Stimulated activated CD8-positive, alpha-beta memory T cell treated with anti-CD3 and anti-CD28 coated beads, Interleukin-4, amount 100 ng/mL, for 1 hour (primary cell): ENCODE data around the gene FGF14.
"Not testable (repeated sequence)": the region's sequence is repeated elsewhere in the genome, so short reads cannot be mapped to it uniquely, and the experiment has no call there.

ENCODE experiments used
- DNase-seq, 2 donors: peaks; one replicate each; pipeline ENCODE4 v3.0.0-alpha.2; 2020; ENCODE audit warnings: low read depth in 2 of 2, low spot score in 1 of 2

FGF14 gene

DNA sequence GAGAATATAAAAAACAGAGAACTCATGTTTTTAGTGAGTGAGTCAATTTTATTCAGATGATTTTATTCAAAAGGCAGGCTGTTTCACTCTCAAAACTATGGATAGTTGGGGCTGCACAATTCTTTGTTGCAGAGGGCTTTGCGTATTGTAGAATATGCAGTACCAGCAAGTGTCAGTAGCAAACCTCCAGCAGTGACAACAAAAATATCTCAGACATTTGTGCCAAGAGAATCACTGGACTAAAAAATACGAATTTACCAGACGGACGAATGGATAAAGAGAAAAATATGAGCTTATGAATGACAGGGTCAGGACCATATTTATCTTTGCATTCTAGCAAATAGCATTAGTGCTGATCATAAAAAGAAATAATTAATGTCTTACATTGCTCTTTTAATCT lies 359.1 kb downstream of the FGF14 start:
- no peak for DNase-seq

- no peak for DNase-seq
Observed at GRCh38 chr13:102041544-102041943, 360.3 kb downstream of the FGF14 start.

DNA sequence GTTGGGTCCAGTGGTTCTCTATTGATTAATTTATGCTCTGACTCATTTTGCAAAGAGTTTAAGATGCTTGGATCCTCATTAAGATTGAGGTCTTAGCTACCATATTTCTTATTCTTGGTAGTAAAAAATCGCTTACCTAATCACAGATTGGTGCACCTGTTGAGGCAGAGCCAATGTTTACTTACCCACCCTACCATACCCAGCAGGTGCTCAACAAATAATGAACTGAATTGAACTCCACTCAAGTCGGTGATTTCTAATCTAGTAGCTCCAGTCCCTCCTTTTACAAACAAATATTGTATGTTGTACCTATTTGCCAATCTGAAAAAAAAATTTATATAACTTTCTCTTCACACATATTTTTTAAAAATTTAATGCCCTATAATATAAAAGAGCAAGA lies 361.0 kb downstream of the FGF14 start:
- no peak for DNase-seq

DNA sequence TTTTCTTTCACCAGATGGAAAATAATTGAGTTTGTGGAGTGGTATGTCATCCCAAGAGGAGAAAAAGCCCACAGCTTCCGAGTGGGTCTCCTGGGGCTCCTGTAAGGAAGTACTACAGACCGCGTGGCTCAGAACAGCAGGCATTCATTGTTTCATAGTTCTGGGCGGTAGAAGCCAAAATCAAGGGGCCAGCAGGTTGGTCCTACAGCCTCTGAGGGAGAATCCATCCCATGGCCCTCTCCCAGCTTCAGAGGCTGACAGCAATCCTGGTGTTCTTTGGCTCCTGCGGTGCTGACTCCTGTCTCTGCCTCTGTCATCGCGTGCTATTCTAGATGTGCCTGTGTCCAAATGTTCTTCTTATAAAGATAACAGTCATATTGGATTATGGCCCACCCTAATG lies 362.6 kb downstream of the FGF14 start:
- DNase-seq = no peak

- no peak for DNase-seq
Observed at GRCh38 chr13:102038787-102039186, 363.1 kb downstream of the FGF14 start.

DNA sequence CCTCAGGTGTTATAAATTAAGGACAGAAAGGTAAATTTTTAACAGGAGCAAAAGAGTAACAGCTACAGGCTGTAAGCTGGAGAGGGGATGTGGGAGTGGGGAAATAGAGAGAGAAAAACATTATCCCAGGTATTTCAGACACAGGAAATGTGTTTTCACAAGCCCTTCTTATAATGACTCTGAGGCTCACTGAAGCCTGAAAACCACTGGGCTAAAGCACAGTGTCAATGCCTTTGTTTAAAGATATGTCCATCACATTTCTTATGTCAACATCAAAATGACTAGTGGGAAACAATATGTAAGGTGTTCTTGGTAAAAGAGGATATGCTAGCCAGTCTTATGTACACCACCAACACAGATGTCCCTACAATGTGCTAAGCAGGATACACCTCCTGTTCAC lies 365.9 kb downstream of the FGF14 start:
- no peak for DNase-seq

DNA sequence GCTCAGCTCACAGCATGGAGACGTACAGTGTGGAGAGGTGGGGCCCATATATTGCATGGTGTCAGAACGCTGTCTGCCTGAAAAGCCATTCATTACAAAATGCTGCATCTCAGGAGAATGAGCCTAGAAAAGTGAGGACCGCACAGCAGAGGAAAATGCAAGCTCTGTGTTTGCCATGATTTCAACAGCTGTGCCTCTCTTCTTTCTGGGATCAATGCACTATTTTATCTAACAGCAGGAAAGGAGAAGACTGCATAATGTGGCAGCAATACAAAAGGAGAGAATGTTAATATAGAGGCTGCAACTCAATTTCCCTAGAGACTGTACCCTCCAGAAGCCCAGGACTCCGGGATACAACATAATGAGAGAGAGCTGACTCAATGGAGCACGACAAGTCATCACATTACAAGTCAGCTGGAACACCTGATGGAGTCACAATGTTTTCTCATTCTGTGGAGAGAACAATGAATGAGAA lies 368.0 kb downstream of the FGF14 start:
- no peak for DNase-seq

GRCh38 chr13:102033386-102033785 lies 368.5 kb downstream of the FGF14 start:
- DNase-seq = no peak

- no peak for DNase-seq
Observed at GRCh38 chr13:102028868-102029267, 373.0 kb downstream of the FGF14 start.

DNA sequence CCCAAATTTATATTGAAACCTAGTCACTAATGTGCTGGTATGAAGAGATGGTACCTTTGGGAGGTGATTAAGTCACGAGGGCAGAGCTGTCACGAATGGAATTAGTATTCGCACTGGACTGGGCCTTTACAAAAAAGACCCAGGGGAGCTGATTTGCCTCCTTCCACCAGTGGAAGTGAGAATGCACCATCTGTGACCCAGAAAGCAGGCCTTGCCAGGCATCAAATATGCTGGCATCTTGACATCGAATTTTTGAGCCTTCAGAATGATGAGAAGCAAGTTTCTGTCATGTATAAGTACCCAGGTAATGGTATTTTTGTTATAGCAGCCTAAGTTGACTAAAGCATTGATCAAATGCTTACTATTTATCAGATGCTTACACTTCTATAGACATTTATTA lies 373.6 kb downstream of the FGF14 start:
- DNase-seq = no peak

GRCh38 chr13:102021777-102022176 lies 380.1 kb downstream of the FGF14 start:
- no peak for DNase-seq

DNA sequence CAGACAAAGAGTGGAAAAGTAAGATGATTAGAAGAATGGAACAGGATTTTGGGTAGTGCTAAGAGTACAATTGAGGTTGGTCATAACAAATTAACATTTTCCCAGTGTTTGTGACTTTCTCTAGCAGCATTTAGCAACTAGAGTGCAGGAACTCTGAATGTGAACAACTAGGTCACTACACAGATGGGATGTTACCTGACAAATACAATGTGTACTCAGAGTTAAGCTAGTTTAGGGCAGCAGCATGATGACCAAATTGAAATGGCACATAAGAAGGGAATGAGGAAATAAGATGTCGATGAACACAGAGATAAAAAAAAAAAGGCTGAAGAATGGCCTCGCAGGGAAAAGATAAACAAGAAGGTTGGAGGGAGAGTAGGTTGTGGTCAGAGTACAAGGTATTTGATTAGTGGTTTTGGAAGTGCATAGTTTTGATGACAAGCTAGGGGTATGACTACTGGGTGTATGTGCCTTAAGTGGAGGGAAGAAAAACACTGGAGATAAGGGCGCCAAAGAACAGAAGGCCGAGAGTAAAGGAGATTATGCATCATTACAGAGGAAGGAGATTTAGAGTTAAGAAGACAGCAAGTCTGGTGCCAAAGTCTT lies 381.1 kb downstream of the FGF14 start:
- no peak for DNase-seq

DNA sequence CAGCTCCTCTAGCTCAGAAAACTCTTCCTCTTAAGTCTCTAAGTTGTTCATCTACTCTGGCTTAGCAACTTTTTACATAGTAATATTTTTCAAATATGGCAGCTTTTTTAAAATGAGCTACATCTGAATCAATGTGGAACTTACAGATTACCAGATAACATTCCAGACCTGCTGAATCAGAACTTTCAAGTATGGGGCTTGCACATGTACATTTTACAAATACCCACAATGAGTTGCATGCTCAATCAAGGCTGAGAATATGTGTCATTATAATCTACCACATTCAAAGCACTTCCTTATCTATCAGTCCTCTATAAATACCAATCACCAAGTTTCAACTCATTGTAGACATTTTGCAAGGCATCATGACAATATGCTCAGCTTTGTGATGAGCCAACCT lies 383.1 kb downstream of the FGF14 start:
- DNase-seq = no peak

- no peak for DNase-seq
Observed at GRCh38 chr13:102017248-102017647, 384.6 kb downstream of the FGF14 start.

DNA sequence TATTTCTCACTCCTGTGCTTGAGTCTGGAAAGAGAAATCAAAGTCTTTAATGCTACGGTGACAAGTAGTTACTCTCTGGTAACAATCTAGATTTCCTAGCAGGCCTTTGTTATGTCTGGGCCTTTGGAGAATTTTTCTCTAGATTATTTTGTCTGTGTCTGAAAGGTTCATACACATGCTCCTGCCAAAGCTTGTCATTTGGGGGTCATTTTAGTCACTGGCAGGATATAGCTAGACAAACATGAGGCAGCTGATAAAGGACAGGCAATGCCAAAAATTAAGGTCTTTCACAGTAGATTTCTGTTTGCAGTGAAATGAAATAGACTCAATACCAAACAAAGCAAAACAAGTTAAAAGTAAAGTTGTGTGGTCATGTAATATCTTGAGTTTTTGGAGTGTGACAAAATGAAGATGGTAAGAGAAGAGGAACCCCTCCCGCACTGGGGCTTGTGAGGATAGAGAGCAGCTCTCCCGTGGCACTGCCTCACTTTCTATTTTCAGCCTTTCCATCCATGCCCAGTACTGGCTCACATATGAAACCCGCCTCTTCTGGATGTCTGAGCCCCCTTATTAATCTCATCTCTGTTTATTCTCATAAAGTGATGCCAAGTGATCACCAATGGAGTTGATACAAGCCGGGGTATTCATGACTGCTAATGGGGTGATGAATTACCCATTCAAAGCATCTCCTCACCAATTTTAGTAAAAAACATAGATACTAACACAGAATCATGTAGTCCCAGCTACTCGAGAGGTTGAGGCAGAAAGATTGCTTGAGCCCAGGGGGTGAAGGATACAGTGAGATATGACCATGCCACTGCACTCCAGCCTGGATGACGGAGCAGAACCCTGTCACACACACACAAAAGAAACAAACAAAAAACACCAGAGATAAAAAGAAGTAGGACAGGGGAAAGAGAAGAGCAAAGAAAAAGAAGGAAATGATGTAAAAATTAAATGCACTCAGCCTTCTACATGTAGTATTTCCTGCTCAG lies 389.3 kb downstream of the FGF14 start:
- no peak for DNase-seq

DNA sequence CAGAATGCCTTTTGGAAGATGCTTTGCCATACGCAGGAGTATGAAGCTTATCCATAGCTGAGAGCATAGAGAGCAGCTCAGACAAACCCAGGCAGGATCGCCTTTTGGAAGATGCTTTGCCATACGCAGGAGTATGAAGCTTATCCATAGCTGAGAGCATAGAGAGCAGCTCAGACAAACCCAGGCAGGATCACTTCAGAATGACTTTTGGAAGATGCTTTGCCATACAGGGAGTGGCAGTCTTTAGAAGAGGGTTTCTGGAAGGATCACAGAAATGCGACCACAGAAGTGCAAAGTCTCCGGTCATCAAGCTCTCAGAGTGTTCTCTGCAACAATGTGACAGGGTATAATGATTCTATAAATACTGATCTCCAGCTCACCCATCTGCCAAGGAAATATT lies 390.4 kb downstream of the FGF14 start:
- not testable (repeated sequence) for DNase-seq

DNA sequence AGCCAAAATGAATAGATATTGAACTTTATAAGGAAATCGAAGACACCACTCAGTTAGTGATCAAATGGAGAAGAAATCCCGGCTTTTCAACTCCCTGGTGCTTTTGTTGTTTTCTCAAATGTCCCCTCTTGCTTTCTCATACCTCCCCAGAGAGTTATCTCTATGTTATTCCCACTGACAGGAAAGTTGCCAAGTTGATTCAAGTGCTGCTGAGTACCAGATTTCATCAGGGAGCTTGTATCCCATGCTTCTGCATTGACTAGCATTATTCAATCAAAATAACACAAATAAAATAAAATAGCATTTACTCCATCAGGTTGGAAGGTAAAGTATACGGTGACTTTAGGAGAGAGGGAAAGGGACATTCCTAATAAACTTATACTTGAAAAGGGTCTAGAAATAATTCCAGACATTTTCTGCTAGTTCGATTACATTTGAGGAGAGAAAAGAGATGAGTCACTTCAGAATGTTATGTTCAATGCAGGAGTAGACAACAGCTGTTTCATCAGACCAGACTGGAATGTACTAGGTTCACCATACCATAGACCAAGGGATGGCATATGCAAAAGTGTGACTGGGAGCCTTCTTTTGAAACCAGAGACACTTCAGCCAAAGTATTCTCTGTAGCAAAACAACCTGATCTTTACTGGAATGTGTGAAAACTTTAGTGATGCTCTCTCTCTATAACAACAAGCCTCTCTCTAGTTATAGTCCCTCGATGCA lies 397.8 kb downstream of the FGF14 start:
- no peak for DNase-seq

DNA sequence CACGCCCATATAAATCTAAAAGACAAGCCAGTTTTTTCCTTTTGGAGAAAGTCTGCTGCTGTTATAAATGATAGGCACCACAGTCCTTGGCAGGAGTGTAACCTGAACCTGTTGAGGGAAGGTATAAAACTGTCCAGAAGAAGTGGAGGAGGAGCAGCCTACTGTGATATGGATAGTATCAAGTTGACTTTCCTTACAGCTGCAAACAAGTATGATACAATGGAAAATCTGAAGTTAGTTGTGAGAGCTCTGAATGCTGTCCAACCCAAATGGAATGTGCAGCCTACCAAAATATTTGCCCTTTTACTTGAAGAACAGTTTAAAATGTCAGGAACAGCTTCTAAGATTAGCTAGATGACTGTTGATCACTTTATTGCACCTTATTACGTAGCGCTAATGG lies 399.6 kb downstream of the FGF14 start:
- DNase-seq = no peak

- DNase-seq = no peak
Observed at GRCh38 chr13:102000764-102001163, 401.1 kb downstream of the FGF14 start.

DNA sequence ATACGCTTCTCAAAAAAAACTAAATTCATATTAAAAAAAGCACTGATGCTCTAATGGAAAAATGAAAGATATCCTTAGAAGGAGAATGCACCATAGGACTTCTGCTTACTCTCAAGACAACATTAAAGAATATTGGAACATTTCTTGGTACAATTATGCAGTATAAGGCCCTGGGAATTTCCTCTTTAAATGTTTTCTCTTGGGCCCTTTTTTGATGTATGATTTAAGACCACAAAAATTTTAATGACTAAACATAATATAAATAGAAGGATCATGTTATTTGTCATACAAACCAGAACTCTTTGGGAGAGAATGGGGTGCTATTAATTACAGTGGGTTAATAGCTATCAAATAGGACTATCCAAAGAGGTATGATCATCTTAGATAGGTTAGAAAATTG lies 403.7 kb downstream of the FGF14 start:
- DNase-seq = no peak

GRCh38 chr13:101996954-101997353 lies 404.9 kb downstream of the FGF14 start:
- DNase-seq = no peak
